Right cardiac atrium (tissue), 5 donors: ENCODE results near the gene ZBTB37. TPM values are rescaled to one million over a fixed set of nuclear protein-coding genes. Genes with fewer than 3 reads are reported as not detected.

Source experiments
- polyA plus RNA-seq: library from polyadenylated mRNA; stranded (reverse); fragments of 200-250 nt; gene quantifications from one replicate; pipeline ENCODE4 v1.2.3, GENCODE V29; 2013
- total RNA-seq, 4 donors: library from RNA; stranded (reverse); fragmentation: NEBNext Ultra II Directional; extraction: Animal tissue kit (Norgen Biotek cat#: 25700); gene quantifications; one replicate each; pipeline ENCODE4 v1.2.1, GENCODE V29; 2021
- donor health status: healthy with polysubstance abuse.
- donor health status: DM: no; HTN: yes; CAD: no.
- donor health status: DM: no; HTN: no; CAD: no.
- donor health status: DM: no; HTN: yes; CAD: no; lungs with severe emphysema.
- donor health status: DM: yes; HTN: yes; CAD: no.

The ZBTB37 gene
- total and polyA plus RNA-seq, 5 donors, result 2.6 to 12.3 (median 8.9) TPM

Other genes with a start within 250 kb of the ZBTB37 start
- not detected for gene TEX50, start 233.0 kb upstream of the ZBTB37 start, total RNA-seq
- not detected for gene TEX50, start 233.0 kb upstream of the ZBTB37 start, polyA plus RNA-seq
- gene ANKRD45, start 198.5 kb upstream of the ZBTB37 start, total RNA-seq, result 1 to 10 TPM in 2 of 4 donors, under 1 TPM in 2; 0.93 to 1.4 (median 1.2) TPM
- gene ANKRD45, start 198.5 kb upstream of the ZBTB37 start, polyA plus RNA-seq, result 0.27 TPM
- 10 to 100 TPM; 17.5 to 22.0 (median 21.6) TPM for gene KLHL20, start 153.4 kb upstream of the ZBTB37 start, total RNA-seq
- gene KLHL20, start 153.4 kb upstream of the ZBTB37 start, polyA plus RNA-seq, result 7.3 TPM
- 10 to 100 TPM; 11.7 to 13.6 (median 13.1) TPM for gene DARS2, start 43.7 kb upstream of the ZBTB37 start, total RNA-seq
- gene DARS2, start 43.7 kb upstream of the ZBTB37 start, polyA plus RNA-seq, result 8.3 TPM
- 1 to 10 TPM; 3.0 to 4.3 (median 3.9) TPM for gene CENPL, start 43.5 kb upstream of the ZBTB37 start, total RNA-seq
- gene CENPL, start 43.5 kb upstream of the ZBTB37 start, polyA plus RNA-seq, result 2.9 TPM
- 10 to 100 TPM; 69.3 to 92.6 (median 82.5) TPM for gene GAS5, start 391 bp upstream of the ZBTB37 start, total RNA-seq
- gene GAS5, start 391 bp upstream of the ZBTB37 start, polyA plus RNA-seq, result 78.6 TPM
- under 1 TPM in 2 of 4 donors, not detected in 2; 0.18 to 0.45 TPM for gene SERPINC1, start 48.9 kb downstream of the ZBTB37 start, total RNA-seq
- 0.18 TPM for gene SERPINC1, start 48.9 kb downstream of the ZBTB37 start, polyA plus RNA-seq
- 10 to 100 TPM; 21.4 to 25.0 (median 23.9) TPM for gene RC3H1, start 154.0 kb downstream of the ZBTB37 start, total RNA-seq
- 4.3 TPM for gene RC3H1, start 154.0 kb downstream of the ZBTB37 start, polyA plus RNA-seq